ENCODE results near the gene FRS2. TPM values are rescaled to one million over a fixed set of nuclear protein-coding genes. Genes with fewer than 3 reads are reported as not detected.

The FRS2 gene
- total and polyA plus RNA-seq, 9 of the 15 experiments (the other 6 are each of a cell fraction or from before 2014, with no cell fraction given) = 1.0 to 9.1 (median 6.0) TPM

- TF ChIP-seq HINFP (tag; conservative IDR thresholded peaks at IDR 0.05; ENCODE audit: low read depth) = no peak
- TF ChIP-seq FOXA1 (IDR thresholded peaks at IDR 0.05; ENCODE audit: borderline replicate concordance) = no peak
- TF ChIP-seq CEBPB (tag; IDR thresholded peaks at IDR 0.05) = 0 out of 2 replicates have a peak, but pooled peaks have one; percentile 21
- TF ChIP-seq SP2 (IDR thresholded peaks at IDR 0.05; ENCODE audit: extremely low read depth, low read depth, low read length, poor library complexity, severe bottlenecking) = no peak
- peaks cover 0 to 11% of the 10 kb centered on the region in 2 experiments; a peak in 3 of 5 replicates for H3K4me1 ChIP-seq (replicated peaks in 1 of 2; ENCODE audit: control insufficient read depth in 2 of 2, insufficient read depth in 2 of 2, low read length in 2 of 2)
- H3K9me3 ChIP-seq (replicated peaks; ENCODE audit: control insufficient read depth, insufficient read depth, low read depth, low read length) = no peaks in the 10 kb centered on the region
- no peaks in the 10 kb centered on the region; a peak in 1 of 5 replicates for H3K27me3 ChIP-seq (ENCODE audit: control insufficient read depth in 2 of 2, insufficient read depth in 2 of 2, low read length in 2 of 2)
- DNase-seq (ENCODE audit: extremely low read depth in 1 of 4, low spot score in 3 of 4) (no peak), ATAC-seq (no peak; the same call in 2 of the 3 replicates), FAIRE-seq (no peak)
- no peak overlapping the region for H3K4me3 ChIP-seq
- POLR2A ChIA-PET = interaction anchor here (0.6 kb wide), 1 partner anchor 1022 kb away, joined by 3 read pairs; no protein-coding TSS in a partner anchor
- BruUV-seq (replicated peaks) = no TSS peak
- no peak overlapping the region for H3K4me2 ChIP-seq (ENCODE audit: insufficient read depth, low read length)
- in situ Hi-C loops (cut with MboI) (no loop called here), intact Hi-C loops (cut with micrococcal nuclease) (no loop called here)
- H2AFZ ChIP-seq (ENCODE audit: low read depth, low read length) = no peak overlapping the region
- H3K27ac ChIP-seq (ENCODE audit: extremely low read depth, low read depth, low read length) = no peak overlapping the region
- CTCF ChIA-PET (ENCODE audit: low intra/inter-chr PET ratio) = no interaction called here
- no peaks in the 10 kb centered on the region for H3K79me2 ChIP-seq (ENCODE audit: control insufficient read depth, insufficient read depth, low read length)
- H3K9ac ChIP-seq (ENCODE audit: insufficient read depth in 1 of 2, low read depth in 2 of 2, low read length in 2 of 2) = no peak overlapping the region
- H4K20me1 ChIP-seq (replicated peaks; ENCODE audit: control insufficient read depth, insufficient read depth, low read length) = no peaks in the 10 kb centered on the region
- H3K36me3 ChIP-seq (ENCODE audit: control insufficient read depth, insufficient read depth, low read length) = no peaks in the 10 kb centered on the region
- 63% methylated on average over 7 of the region's 7 CpGs for WGBS (ENCODE audit: insufficient coverage, low coverage, missing lambda C conversion rate)
- no peaks in the 10 kb centered on the region for H3K9me1 ChIP-seq (ENCODE audit: control insufficient read depth, insufficient read depth, low read length)
Observed at GRCh38 chr12:69428351-69429073, 41.7 kb upstream of the FRS2 start.

Data from K562 (cell line).